Mucosa of rectum (tissue), 2 donors: ENCODE measurements around the gene PKP1.

Experiments used
- H3K27ac ChIP-seq, 2 donors: one replicate each; pipeline ENCODE4 v1.7.0; 2013; ENCODE audit warnings: inconsistent platforms in 2 of 2, low read depth in 2 of 2, low read length in 2 of 2
- H3K27me3 ChIP-seq, 2 donors: one replicate each; pipeline ENCODE4 v1.7.0; 2013; ENCODE audit warnings: low read length in 2 of 2; ENCODE audit not compliant: control insufficient read depth in 2 of 2, insufficient read depth in 2 of 2
- H3K36me3 ChIP-seq, 2 donors: one replicate each; pipeline ENCODE4 v1.7.0; 2013; ENCODE audit warnings: low read length in 2 of 2; ENCODE audit not compliant: control insufficient read depth in 2 of 2, insufficient read depth in 2 of 2
- H3K4me1 ChIP-seq, 2 donors: one replicate each; pipeline ENCODE4 v1.7.0; 2013; ENCODE audit warnings: low read length in 2 of 2, mild to moderate bottlenecking in 1 of 2; ENCODE audit not compliant: control insufficient read depth in 2 of 2, insufficient read depth in 2 of 2
- H3K4me3 ChIP-seq, 2 donors: one replicate each; pipeline ENCODE4 v1.7.0; 2013; ENCODE audit warnings: low read length in 2 of 2
- H3K9ac ChIP-seq, 2 donors: one replicate each; pipeline ENCODE4 v1.7.0; 2013; ENCODE audit warnings: low read length in 2 of 2, low read depth in 1 of 2, mild to moderate bottlenecking in 1 of 2
- H3K9me3 ChIP-seq, 2 donors: one replicate each; pipeline ENCODE4 v1.7.0; 2013; ENCODE audit warnings: low read length in 2 of 2; ENCODE audit not compliant: control insufficient read depth in 2 of 2
- donor health status: healthy.
- donor health status: Normal muscosa, but diverticular disease.

The PKP1 gene

GRCh38 chr1:201304126-201304525 lies 20.8 kb downstream of the PKP1 start:
- H3K27me3 ChIP-seq = peaks cover 0 to 4% of the 10 kb centered on the region in 2 donors
- peaks cover 38 to 50% of the 10 kb centered on the region in 2 donors for H3K4me1 ChIP-seq
- H3K4me3 ChIP-seq = no peak overlapping the region
- no peak overlapping the region for H3K27ac ChIP-seq
- H3K9me3 ChIP-seq = no peaks in the 10 kb centered on the region
- no peaks in the 10 kb centered on the region for H3K36me3 ChIP-seq
- H3K9ac ChIP-seq = no peak overlapping the region

- Histone ChIP-seq H3K4me1 (peaks cover 33 to 36% of the 10 kb centered on the region in 2 donors), H3K27ac (no peak overlapping the region), H3K27me3 (peaks cover 0 to 6% of the 10 kb centered on the region in 2 donors)
Measured at GRCh38 chr1:201305815-201306214, 22.5 kb downstream of the PKP1 start.

GRCh38 chr1:201307231-201307630 lies 23.9 kb downstream of the PKP1 start:
- no peaks in the 10 kb centered on the region for H3K9me3 ChIP-seq
- H3K27me3 ChIP-seq = peaks cover 0 to 6% of the 10 kb centered on the region in 2 donors
- H3K4me3 ChIP-seq = no peak overlapping the region
- H3K4me1 ChIP-seq = peaks cover 30 to 31% of the 10 kb centered on the region in 2 donors
- H3K27ac ChIP-seq = peak overlapping the region in 1 of 2 donors; percentile 23
- H3K36me3 ChIP-seq = no peaks in the 10 kb centered on the region
- no peak overlapping the region for H3K9ac ChIP-seq

More at GRCh38 chr1:201305815-201306214, 22.5 kb downstream of the PKP1 start:
- no peak overlapping the region for H3K4me3 ChIP-seq
- H3K9me3 ChIP-seq = no peaks in the 10 kb centered on the region
- H3K36me3 ChIP-seq = no peaks in the 10 kb centered on the region
- no peak overlapping the region for H3K9ac ChIP-seq

- Histone ChIP-seq H3K27ac (peak overlapping the region; percentile 49 to 65), H3K4me1 (peaks cover 25 to 26% of the 10 kb centered on the region in 2 donors), H3K9ac (peak overlapping the region in 1 of 2 donors; percentile 20), H3K4me3 (peak overlapping the region in 1 of 2 donors; percentile 8), H3K9me3 (no peaks in the 10 kb centered on the region), H3K27me3 (peaks cover 0 to 6% of the 10 kb centered on the region in 2 donors), H3K36me3 (no peaks in the 10 kb centered on the region)
Measured at GRCh38 chr1:201307760-201308499, 24.6 kb downstream of the PKP1 start.

GRCh38 chr1:201309416-201309815 lies 26.1 kb downstream of the PKP1 start:
- no peaks in the 10 kb centered on the region for H3K36me3 ChIP-seq
- H3K9ac ChIP-seq = no peak overlapping the region
- H3K9me3 ChIP-seq = no peaks in the 10 kb centered on the region
- peaks cover 0 to 6% of the 10 kb centered on the region in 2 donors for H3K27me3 ChIP-seq
- H3K27ac ChIP-seq = no peak overlapping the region
- peaks cover 25 to 26% of the 10 kb centered on the region in 2 donors for H3K4me1 ChIP-seq
- no peak overlapping the region for H3K4me3 ChIP-seq

- Histone ChIP-seq H3K4me3 (no peak overlapping the region), H3K36me3 (no peaks in the 10 kb centered on the region), H3K9me3 (no peaks in the 10 kb centered on the region), H3K4me1 (peaks cover 25 to 26% of the 10 kb centered on the region in 2 donors), H3K9ac (no peak overlapping the region), H3K27ac (no peak overlapping the region), H3K27me3 (peaks cover 0 to 6% of the 10 kb centered on the region in 2 donors)
Measured at GRCh38 chr1:201310251-201310985, 27.1 kb downstream of the PKP1 start.

GRCh38 chr1:201310986-201311355 lies 27.7 kb downstream of the PKP1 start:
- Histone ChIP-seq H3K36me3 (no peaks in the 10 kb centered on the region), H3K9me3 (no peaks in the 10 kb centered on the region), H3K27ac (no peak overlapping the region), H3K9ac (no peak overlapping the region), H3K4me1 (peaks cover 25 to 26% of the 10 kb centered on the region in 2 donors), H3K4me3 (no peak overlapping the region), H3K27me3 (peaks cover 0 to 5% of the 10 kb centered on the region in 2 donors)

- Histone ChIP-seq H3K9ac (no peak overlapping the region), H3K4me1 (peaks cover 25 to 26% of the 10 kb centered on the region in 2 donors), H3K9me3 (no peaks in the 10 kb centered on the region), H3K4me3 (no peak overlapping the region), H3K27me3 (peaks cover 0 to 2% of the 10 kb centered on the region in 2 donors), H3K36me3 (no peaks in the 10 kb centered on the region), H3K27ac (no peak overlapping the region)
Measured at GRCh38 chr1:201311356-201312011, 28.2 kb downstream of the PKP1 start.

- Histone ChIP-seq H3K4me1 (peaks cover 21 to 24% of the 10 kb centered on the region in 2 donors), H3K27ac (no peak overlapping the region), H3K36me3 (no peaks in the 10 kb centered on the region), H3K9ac (no peak overlapping the region), H3K4me3 (no peak overlapping the region), H3K27me3 (peaks cover 0 to 2% of the 10 kb centered on the region in 2 donors), H3K9me3 (no peaks in the 10 kb centered on the region)
Measured at GRCh38 chr1:201312298-201312697, 29.0 kb downstream of the PKP1 start.

GRCh38 chr1:201313086-201313485 lies 29.8 kb downstream of the PKP1 start:
- no peak overlapping the region for H3K27ac ChIP-seq
- no peaks in the 10 kb centered on the region for H3K36me3 ChIP-seq
- no peaks in the 10 kb centered on the region for H3K9me3 ChIP-seq
- no peak overlapping the region for H3K9ac ChIP-seq
- H3K4me3 ChIP-seq = no peak overlapping the region
- peaks cover 13 to 17% of the 10 kb centered on the region in 2 donors for H3K4me1 ChIP-seq
- peaks cover 0 to 2% of the 10 kb centered on the region in 2 donors for H3K27me3 ChIP-seq
